HG02973 (cell line): Measurements from ENCODE around the gene ARAF.

Experiments used
- ATAC-seq: cut with Tn5 transposase; IDR thresholded peaks from one replicate; pipeline ENCODE4 v1.9.1; 2021; ENCODE audit warnings: moderate library complexity; ENCODE audit not compliant: unreplicated experiment

Gene ARAF

DNA sequence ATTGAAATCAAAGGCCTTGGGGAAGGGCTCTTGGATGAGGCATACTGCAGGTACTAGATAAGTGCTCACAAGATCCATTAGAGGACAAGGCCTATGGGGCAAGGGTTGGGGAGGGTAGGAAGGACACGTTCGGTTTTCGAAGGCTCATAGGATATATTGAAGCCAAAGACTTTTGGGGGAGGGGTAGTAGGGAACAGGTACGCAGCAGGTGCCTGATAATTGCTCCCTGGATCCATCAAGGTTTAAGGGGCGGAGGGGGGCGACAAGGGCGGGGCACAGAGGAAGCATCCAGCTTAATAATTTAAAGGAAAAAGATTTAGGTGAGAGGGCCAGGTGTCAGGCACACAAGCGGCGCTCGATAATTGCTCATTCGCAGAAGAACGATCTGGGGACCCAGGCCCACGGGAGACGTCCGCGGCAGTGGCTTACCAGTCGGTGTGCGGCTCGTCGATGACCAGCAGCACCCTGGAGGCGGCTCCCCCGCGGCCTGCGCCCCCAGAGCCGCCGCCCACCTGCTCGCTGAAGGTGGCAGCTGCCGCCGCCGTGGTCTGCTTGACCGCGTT is 58.0 kb downstream of the ARAF start:
- ATAC-seq = no peak

DNA sequence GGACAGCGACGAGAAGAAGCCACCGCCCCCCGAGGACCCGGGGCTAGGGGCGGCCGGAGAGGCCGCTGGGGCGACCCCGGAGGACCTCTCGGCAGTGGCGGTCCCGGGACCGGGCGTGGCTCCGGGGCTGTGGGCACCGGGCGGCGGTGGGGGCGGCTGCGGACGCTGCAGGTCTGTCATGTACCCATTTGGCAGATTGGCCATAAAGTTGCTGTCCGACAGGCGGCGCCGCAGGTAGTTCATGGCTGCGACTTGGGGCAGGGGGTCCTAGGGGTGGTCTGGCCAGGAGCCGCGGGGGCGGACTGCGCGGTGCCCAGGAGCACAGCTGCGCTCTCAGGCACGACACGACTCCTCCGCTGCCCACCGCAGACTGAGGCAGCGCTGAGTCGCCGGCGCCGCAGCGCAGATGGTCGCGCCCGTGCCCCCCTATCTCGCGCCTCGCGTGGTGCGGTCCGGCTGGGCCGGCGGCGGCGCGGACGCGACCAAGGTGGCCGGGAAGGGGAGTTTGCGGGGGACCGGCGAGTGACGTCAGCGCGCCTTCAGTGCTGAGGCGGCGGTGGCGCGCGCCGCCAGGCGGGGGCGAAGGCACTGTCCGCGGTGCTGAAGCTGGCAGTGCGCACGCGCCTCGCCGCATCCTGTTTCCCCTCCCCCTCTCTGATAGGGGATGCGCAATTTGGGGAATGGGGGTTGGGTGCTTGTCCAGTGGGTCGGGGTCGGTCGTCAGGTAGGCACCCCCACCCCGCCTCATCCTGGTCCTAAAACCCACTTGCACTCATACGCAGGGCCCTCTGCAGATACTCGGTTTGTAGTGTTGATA is 58.7 kb downstream of the ARAF start, which contains the start of gene SYN1:
Gene SYN1, minus strand, starts transcription at position 372 of the 817 bp plus-strand sequence. Its CDS starts 129 bp downstream, at position 243.
- ATAC-seq = peak; percentile 63

DNA sequence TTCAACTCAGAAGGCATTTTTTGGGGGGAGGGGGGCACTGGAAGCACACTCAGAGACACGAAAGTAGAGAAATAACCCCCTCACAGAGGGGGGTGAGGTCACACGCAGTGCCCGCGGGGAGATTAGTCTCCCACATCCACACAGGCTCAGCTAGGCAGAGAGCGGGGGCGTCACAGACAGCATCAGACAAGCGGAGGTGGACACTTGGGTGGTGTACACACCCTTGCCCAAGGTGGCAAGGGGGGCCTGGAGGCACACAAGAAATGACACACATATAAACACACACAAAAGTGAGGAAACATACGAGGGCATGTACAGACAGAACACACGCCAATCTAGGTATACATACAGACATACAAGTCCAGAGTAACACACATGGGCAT is 59.3 kb downstream of the ARAF start:
- no peak for ATAC-seq
